Measurements from ENCODE around the gene SMIM5.

DNA sequence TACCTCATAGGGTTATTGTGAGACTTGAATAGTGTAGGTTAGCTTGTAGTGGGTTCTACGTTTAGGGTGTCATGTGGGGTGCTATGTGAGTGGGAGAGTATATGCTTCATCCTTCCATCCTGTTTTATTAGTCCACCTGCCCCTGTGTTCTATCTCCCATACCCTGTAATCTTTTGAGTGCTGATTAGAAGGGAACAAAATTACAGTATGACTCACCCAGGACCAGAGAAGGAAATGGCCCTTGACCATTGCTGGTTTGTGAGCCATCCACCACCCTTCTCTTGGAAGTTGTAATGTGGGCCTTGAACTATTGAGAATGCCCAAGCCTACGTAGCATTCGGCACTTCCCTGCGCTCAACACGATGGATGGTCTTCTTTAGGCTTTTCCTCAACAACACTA lies 51.0 kb downstream of the SMIM5 start:
- TF ChIP-seq EZH2 (IDR thresholded peaks at IDR 0.05), result no peak
- TF ChIP-seq, protein P1, sequence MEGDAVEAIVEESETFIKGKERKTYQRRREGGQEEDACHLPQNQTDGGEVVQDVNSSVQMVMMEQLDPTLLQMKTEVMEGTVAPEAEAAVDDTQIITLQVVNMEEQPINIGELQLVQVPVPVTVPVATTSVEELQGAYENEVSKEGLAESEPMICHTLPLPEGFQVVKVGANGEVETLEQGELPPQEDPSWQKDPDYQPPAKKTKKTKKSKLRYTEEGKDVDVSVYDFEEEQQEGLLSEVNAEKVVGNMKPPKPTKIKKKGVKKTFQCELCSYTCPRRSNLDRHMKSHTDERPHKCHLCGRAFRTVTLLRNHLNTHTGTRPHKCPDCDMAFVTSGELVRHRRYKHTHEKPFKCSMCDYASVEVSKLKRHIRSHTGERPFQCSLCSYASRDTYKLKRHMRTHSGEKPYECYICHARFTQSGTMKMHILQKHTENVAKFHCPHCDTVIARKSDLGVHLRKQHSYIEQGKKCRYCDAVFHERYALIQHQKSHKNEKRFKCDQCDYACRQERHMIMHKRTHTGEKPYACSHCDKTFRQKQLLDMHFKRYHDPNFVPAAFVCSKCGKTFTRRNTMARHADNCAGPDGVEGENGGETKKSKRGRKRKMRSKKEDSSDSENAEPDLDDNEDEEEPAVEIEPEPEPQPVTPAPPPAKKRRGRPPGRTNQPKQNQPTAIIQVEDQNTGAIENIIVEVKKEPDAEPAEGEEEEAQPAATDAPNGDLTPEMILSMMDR (IDR thresholded peaks at IDR 0.05), result no peak
- no peak for TF ChIP-seq EZH2phosphoT487 (IDR thresholded peaks at IDR 0.05)

All from neural progenitor cell (in vitro differentiated cells).